ENCODE measurements around the gene RPUSD3.

The RPUSD3 gene

GRCh38 chr3:9831253-9831652, 12.6 kb downstream of the RPUSD3 start:
- no peak for DNase-seq

GRCh38 chr3:9828801-9829755, 14.7 kb downstream of the RPUSD3 start:
- no peak for DNase-seq

- peak; percentile 22 for DNase-seq
Observed at GRCh38 chr3:9826815-9827573, 16.8 kb downstream of the RPUSD3 start.

GRCh38 chr3:9825451-9826040, 18.3 kb downstream of the RPUSD3 start:
- DNase-seq = no peak

- peak; percentile 15 for DNase-seq
Observed at GRCh38 chr3:9820946-9821345, 22.9 kb downstream of the RPUSD3 start.

- DNase-seq = no peak
Observed at GRCh38 chr3:9820543-9820942, 23.3 kb downstream of the RPUSD3 start.

GRCh38 chr3:9818666-9819335, 25.0 kb downstream of the RPUSD3 start:
- no peak for DNase-seq

GRCh38 chr3:9817436-9817835, 26.4 kb downstream of the RPUSD3 start:
- DNase-seq = no peak

- no peak for DNase-seq
Observed at GRCh38 chr3:9815986-9816385, 27.8 kb downstream of the RPUSD3 start.

GRCh38 chr3:9812870-9813483, 30.8 kb downstream of the RPUSD3 start:
- no peak for DNase-seq

GRCh38 chr3:9810846-9811245, 33.0 kb downstream of the RPUSD3 start:
- no peak for DNase-seq

GRCh38 chr3:9810433-9810770, 33.4 kb downstream of the RPUSD3 start:
- DNase-seq = no peak

GRCh38 chr3:9809615-9810432, 34.0 kb downstream of the RPUSD3 start, which contains the start of gene TTLL3:
TSS of gene TTLL3 (plus strand) at chr3:9810262. CDS start at chr3:9810662, 400 bp downstream.
- DNase-seq = peak; percentile 63

- no peak for DNase-seq
Observed at GRCh38 chr3:9809239-9809614, 34.6 kb downstream of the RPUSD3 start.

- peak; percentile 36 for DNase-seq
Observed at GRCh38 chr3:9808345-9809037, 35.3 kb downstream of the RPUSD3 start.

- DNase-seq = no peak
Observed at GRCh38 chr3:9807981-9808344, 35.8 kb downstream of the RPUSD3 start.

GRCh38 chr3:9806688-9807589, 36.9 kb downstream of the RPUSD3 start:
- DNase-seq = no peak

GRCh38 chr3:9806137-9806536, 37.7 kb downstream of the RPUSD3 start:
- no peak for DNase-seq

- DNase-seq = no peak
Observed at GRCh38 chr3:9804996-9805395, 38.8 kb downstream of the RPUSD3 start.

- DNase-seq = no peak
Observed at GRCh38 chr3:9803494-9803893, 40.3 kb downstream of the RPUSD3 start.
